HL-60 (cell line): ENCODE results near the gene LPAR5.

Experiments used
- CTCF ChIP-seq: IDR thresholded peaks from one replicate; pipeline ENCODE4 v1.5.1; 2011; ENCODE audit warnings: low read length, control low read depth, inconsistent platforms; ENCODE audit not compliant: insufficient read depth
- POLR2AphosphoS5 ChIP-seq: IDR thresholded peaks from 2 replicates; pipeline ENCODE4 v1.6.1; 2012; ENCODE audit warnings: low read depth

- TF ChIP-seq CTCF (no peak), POLR2AphosphoS5 (no peak)
These were observed 17.6 kb upstream of the LPAR5 start for GRCh38 chr12:6653342-6653741.
